Mesothelial cell of epicardium (in vitro differentiated cells): ENCODE measurements around the gene WDR43. TPM values are rescaled to one million over a fixed set of nuclear protein-coding genes. Genes with fewer than 3 reads are reported as not detected.

Source experiments
- DNase-seq, 2 experiments: peaks; one replicate each; pipeline ENCODE4 v3.0.0; 2021; ENCODE audit warnings: low spot score in 2 of 2; ENCODE audit not compliant: unreplicated experiment in 2 of 2
- H3K27ac Mint-ChIP-seq: 2 replicates; pipeline ENCODE4 v1.8.0; 2021; ENCODE audit warnings: mixed read lengths
- H3K27me3 Mint-ChIP-seq: 2 replicates; pipeline ENCODE4 v1.8.0; 2021; ENCODE audit warnings: low read depth, mixed read lengths
- H3K36me3 Mint-ChIP-seq: 2 replicates; pipeline ENCODE4 v1.8.0; 2021; ENCODE audit warnings: mixed read lengths
- H3K4me1 Mint-ChIP-seq: 2 replicates; pipeline ENCODE4 v1.8.0; 2021; ENCODE audit warnings: mixed read lengths
- H3K4me3 Mint-ChIP-seq: 2 replicates; pipeline ENCODE4 v1.8.0; 2021; ENCODE audit warnings: mild to moderate bottlenecking, moderate library complexity, mixed read lengths
- H3K9me3 Mint-ChIP-seq: 2 replicates; pipeline ENCODE4 v1.8.0; 2021; ENCODE audit warnings: mixed read lengths
- CTCF ChIP-seq: fragments of 200-600 bp; sonication (generic); IDR thresholded peaks from one replicate; pipeline ENCODE4 v1.5.0; 2021; ENCODE audit warnings: antibody characterized with exemption; ENCODE audit not compliant: unreplicated experiment
- total RNA-seq: library from RNA; stranded (reverse); gene quantifications from 3 replicates; pipeline ENCODE4 v1.2.1, GENCODE V29; 2021

WDR43 gene
- total RNA-seq, 1 donor from 2014 or later: 65.3 TPM

GRCh38 chr2:28989973-28990372 lies 95.5 kb downstream of the WDR43 start:
- H3K9me3 Mint-ChIP-seq: no peaks in the 10 kb centered on the region
- no peak overlapping the region for H3K4me3 Mint-ChIP-seq
- H3K27ac Mint-ChIP-seq: no peak overlapping the region
- no peaks in the 10 kb centered on the region for H3K27me3 Mint-ChIP-seq
- no peak for TF ChIP-seq CTCF
- no peak for DNase-seq
- H3K36me3 Mint-ChIP-seq: no peaks in the 10 kb centered on the region
- H3K4me1 Mint-ChIP-seq: peaks cover 5% of the 10 kb centered on the region

DNA sequence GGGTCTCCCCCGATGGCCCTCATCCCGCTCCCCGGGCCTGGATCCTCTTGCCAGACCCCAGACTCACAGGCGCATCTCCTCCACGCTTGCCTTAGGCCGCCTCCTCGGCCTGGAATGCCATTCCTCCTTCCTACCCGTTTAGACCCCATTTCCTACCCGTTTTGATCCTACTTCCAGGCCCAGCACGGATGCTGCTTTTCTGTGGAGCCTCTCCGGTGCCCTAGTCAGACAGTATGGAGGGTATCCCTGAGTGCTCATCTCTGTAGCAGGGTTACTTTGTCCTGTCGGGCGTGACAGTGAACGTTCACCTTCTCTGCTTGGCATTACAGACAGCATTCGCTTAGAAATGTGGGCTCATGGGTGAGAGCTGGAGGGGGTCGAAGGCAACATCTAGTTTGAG lies 96.0 kb downstream of the WDR43 start:
- Mint-ChIP-seq H3K9me3 (no peaks in the 10 kb centered on the region), H3K4me3 (no peak overlapping the region), H3K4me1 (peaks cover 5% of the 10 kb centered on the region), H3K27ac (no peak overlapping the region), H3K27me3 (no peaks in the 10 kb centered on the region), H3K36me3 (no peaks in the 10 kb centered on the region)
- no peak for DNase-seq
- TF ChIP-seq CTCF: no peak

GRCh38 chr2:28991021-28991420 lies 96.6 kb downstream of the WDR43 start:
- no peak for TF ChIP-seq CTCF
- Mint-ChIP-seq H3K27ac (no peak overlapping the region), H3K9me3 (no peaks in the 10 kb centered on the region), H3K27me3 (no peaks in the 10 kb centered on the region), H3K4me1 (peaks cover 5% of the 10 kb centered on the region), H3K4me3 (no peak overlapping the region), H3K36me3 (no peaks in the 10 kb centered on the region)
- DNase-seq: no peak

GRCh38 chr2:28991460-28991859 lies 97.0 kb downstream of the WDR43 start:
- H3K27me3 Mint-ChIP-seq: no peaks in the 10 kb centered on the region
- TF ChIP-seq CTCF: no peak
- DNase-seq: no peak
- H3K27ac Mint-ChIP-seq: no peak overlapping the region
- H3K4me1 Mint-ChIP-seq: peaks cover 5% of the 10 kb centered on the region
- H3K9me3 Mint-ChIP-seq: no peaks in the 10 kb centered on the region
- no peaks in the 10 kb centered on the region for H3K36me3 Mint-ChIP-seq
- no peak overlapping the region for H3K4me3 Mint-ChIP-seq

DNA sequence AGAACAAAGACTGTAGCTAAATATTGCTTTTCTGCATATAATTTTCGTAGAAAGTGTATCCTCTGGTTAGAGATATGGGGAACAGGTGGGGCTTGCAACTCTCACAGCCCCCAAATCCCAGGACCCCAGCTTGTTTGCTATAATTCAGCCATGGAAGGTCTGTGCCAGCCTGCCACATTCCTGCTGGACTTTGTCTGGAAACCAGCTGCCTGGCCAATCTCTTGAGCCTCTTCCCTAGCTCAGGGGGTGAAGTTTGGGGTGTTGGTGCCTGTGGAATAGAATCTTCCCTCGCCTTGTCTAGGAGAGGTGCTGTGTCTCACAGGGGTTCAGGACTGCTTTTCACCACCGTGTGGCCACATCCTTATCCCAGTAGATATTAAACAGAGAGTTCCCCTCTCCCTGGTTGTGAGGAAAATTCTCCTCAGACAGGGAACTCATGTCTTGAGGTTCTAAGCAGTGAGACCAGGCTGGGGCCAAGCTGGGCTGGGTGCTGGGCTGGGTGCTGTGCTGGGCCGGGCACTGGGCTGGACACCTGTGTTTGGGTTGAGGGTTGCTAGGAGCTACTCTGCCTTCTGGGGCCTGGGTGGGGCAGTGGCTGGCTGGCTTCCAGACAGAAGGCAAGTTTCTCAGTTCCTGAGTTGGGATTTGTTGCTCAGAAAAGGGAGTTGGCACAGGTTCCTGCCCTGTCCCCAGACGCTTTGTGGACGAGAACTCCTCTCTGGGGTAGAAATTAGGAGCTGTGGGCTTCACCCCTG lies 98.9 kb downstream of the WDR43 start:
- Mint-ChIP-seq H3K4me1 (peaks cover 15% of the 10 kb centered on the region), H3K4me3 (no peak overlapping the region), H3K36me3 (no peaks in the 10 kb centered on the region), H3K9me3 (no peaks in the 10 kb centered on the region), H3K27me3 (peaks cover 4% of the 10 kb centered on the region), H3K27ac (no peak overlapping the region)
- no peak for TF ChIP-seq CTCF
- no peak for DNase-seq

DNA sequence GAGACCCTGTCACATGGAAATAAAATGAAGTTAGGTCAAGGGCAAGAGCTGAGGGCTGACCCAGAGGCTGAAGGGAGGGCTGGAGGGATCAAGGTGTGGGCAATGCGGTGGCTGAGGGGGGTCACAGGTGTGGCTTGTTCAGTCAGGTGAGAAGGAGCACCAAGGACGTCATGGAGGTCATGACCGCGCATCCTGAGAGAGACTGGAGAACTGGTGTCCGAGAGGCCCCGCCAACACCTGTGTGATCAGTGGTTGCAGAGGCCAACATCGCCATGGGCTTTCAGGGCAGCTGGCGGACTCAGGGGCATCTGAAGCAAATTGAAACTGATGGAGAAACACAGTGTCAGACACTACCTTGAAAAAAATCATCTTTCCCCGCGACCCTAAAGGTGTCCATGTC lies 99.6 kb downstream of the WDR43 start:
- H3K9me3 Mint-ChIP-seq: no peaks in the 10 kb centered on the region
- H3K27me3 Mint-ChIP-seq: peaks cover 4% of the 10 kb centered on the region
- DNase-seq: no peak
- no peak overlapping the region for H3K27ac Mint-ChIP-seq
- H3K36me3 Mint-ChIP-seq: no peaks in the 10 kb centered on the region
- H3K4me3 Mint-ChIP-seq: no peak overlapping the region
- TF ChIP-seq CTCF: no peak
- H3K4me1 Mint-ChIP-seq: peaks cover 15% of the 10 kb centered on the region
